Measurements from ENCODE around the gene ZFAND3. TPM values are rescaled to one million over a fixed set of nuclear protein-coding genes. Genes with fewer than 3 reads are reported as not detected.

ZFAND3 gene
- total and polyA plus RNA-seq, 10 of the 15 experiments (the other 5 are each of a cell fraction or from before 2014, with no cell fraction given): 0.90 to 34.4 (median 16.3) TPM

- TF ChIP-seq, protein P1, sequence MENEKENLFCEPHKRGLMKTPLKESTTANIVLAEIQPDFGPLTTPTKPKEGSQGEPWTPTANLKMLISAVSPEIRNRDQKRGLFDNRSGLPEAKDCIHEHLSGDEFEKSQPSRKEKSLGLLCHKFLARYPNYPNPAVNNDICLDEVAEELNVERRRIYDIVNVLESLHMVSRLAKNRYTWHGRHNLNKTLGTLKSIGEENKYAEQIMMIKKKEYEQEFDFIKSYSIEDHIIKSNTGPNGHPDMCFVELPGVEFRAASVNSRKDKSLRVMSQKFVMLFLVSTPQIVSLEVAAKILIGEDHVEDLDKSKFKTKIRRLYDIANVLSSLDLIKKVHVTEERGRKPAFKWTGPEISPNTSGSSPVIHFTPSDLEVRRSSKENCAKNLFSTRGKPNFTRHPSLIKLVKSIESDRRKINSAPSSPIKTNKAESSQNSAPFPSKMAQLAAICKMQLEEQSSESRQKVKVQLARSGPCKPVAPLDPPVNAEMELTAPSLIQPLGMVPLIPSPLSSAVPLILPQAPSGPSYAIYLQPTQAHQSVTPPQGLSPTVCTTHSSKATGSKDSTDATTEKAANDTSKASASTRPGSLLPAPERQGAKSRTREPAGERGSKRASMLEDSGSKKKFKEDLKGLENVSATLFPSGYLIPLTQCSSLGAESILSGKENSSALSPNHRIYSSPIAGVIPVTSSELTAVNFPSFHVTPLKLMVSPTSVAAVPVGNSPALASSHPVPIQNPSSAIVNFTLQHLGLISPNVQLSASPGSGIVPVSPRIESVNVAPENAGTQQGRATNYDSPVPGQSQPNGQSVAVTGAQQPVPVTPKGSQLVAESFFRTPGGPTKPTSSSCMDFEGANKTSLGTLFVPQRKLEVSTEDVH (IDR thresholded peaks at IDR 0.05; ENCODE audit: low read depth, partially characterized antibody): no peak
- TF ChIP-seq ZNF384 (IDR thresholded peaks at IDR 0.05; ENCODE audit: borderline replicate concordance, low read depth, low read length) (no peak), NRF1 (conservative IDR thresholded peaks at IDR 0.05; ENCODE audit: low read depth, low read length) (no peak), MTA3 (IDR thresholded peaks at IDR 0.05; ENCODE audit: borderline replicate concordance, low read length) (no peak), ZNF24 (IDR thresholded peaks at IDR 0.05) (no peak), TAF1 (IDR thresholded peaks at IDR 0.05; ENCODE audit: borderline replicate concordance, low read depth, low read length) (no peak), ESRRA (IDR thresholded peaks at IDR 0.05; ENCODE audit: low read length) (no peak), PAX8 (IDR thresholded peaks at IDR 0.05) (no peak)
Measured at GRCh38 chr6:37938909-37939308, 119.4 kb downstream of the ZFAND3 start (continued).

DNA sequence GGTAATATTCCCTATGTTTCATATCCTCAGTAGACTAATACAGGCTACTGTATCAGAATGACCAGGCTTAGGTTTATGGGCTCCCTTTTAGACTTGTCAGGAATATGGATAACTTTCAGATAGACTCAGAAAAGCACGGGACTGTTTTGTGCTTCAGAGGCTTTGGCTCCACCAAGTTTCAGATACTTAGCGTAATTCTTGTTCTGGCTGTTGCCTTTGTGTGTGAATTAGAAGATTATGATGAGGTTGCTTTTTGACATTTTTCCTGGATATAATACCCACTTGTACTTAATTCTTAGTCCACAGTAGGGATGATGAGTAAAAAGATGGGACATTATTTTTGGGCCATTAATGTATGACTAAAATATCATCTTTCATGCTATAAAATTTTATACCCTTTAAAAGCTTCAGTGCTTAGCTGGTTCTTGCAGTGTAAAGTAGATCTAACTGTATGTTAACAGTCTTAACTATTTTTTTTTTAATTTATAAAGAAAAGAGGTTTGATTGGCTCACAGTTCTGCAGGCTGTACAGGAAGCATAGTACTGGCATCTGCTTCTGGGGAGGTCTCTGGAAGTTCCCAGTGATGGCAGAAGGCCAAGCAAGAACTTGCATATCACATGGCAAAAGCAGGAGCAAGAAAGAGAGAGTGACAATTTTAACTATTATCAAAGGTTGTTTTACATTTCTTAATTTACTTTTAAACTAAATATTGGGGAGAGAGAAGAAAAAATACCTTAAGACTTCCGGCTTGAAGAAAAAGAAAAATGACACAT, 120.7 kb downstream of the ZFAND3 start:
- H3K27me3 ChIP-seq (replicated peaks in 1 of 2; ENCODE audit: control insufficient read depth in 2 of 2, insufficient read depth in 2 of 2, low read length in 1 of 2): no peaks in the 10 kb centered on the region
- CTCF ChIA-PET: interaction anchor here (1.4 to 2.4 kb wide), 3 partner anchors 9 to 41 kb away, joined by 3 to 7 read pairs (median 4); no protein-coding TSS in a partner anchor
- no peak overlapping the region for H3K4me2 ChIP-seq (ENCODE audit: control insufficient read depth, insufficient read depth)
- FAIRE-seq (no peak), DNase-seq (ENCODE audit: low read depth, low spot score) (no peak), ATAC-seq (no peak)
- H4K20me1 ChIP-seq (ENCODE audit: control insufficient read depth, insufficient read depth): no peaks in the 10 kb centered on the region
- H3K79me2 ChIP-seq (ENCODE audit: control insufficient read depth, insufficient read depth, low read length): peaks cover 22% of the 10 kb centered on the region
- in situ Hi-C loops (cut with MboI): no loop called here
- H2AFZ ChIP-seq (ENCODE audit: control insufficient read depth, low read depth, low read length): no peak overlapping the region
- H3K36me3 ChIP-seq (ENCODE audit: control insufficient read depth in 2 of 2, insufficient read depth in 2 of 2, low read length in 1 of 2): no peaks in the 10 kb centered on the region; a peak in 3 of 4 replicates
- H3K27ac ChIP-seq (ENCODE audit: control insufficient read depth, insufficient read depth): no peak overlapping the region
- H3K9me3 ChIP-seq (replicated peaks; ENCODE audit: control insufficient read depth, insufficient read depth, low read length): no peaks in the 10 kb centered on the region
- no peak overlapping the region for H3K9ac ChIP-seq (ENCODE audit: control insufficient read depth, insufficient read depth, low read length)
- peaks cover 24% of the 10 kb centered on the region for H3K4me1 ChIP-seq (ENCODE audit: control insufficient read depth, insufficient read depth, low read length)
- intact Hi-C loops (cut with micrococcal nuclease; ENCODE audit: unreplicated experiment): loop anchor here (5.0 kb wide), 1 partner anchor 118 kb away; no protein-coding TSS in a partner anchor
- H3K4me3 ChIP-seq: no peak overlapping the region
- RAD21 ChIA-PET (ENCODE audit: unreplicated experiment): interaction anchor here (1.4 to 1.5 kb wide), 2 partner anchors 66 to 119 kb away, joined by 3 to 4 read pairs; no protein-coding TSS in a partner anchor
- no TSS peak for BruUV-seq (replicated peaks)
- POLR2A ChIA-PET: interaction anchor here (0.5 to 0.8 kb wide), 2 partner anchors 12 to 38 kb away, joined by 4 read pairs; no protein-coding TSS in a partner anchor
- WGBS (ENCODE audit: insufficient coverage, insufficient replicate concordance, low lambda C conversion rate, missing lambda C conversion rate): 100% methylated on average over 3 of the region's 3 CpGs
- SMC1A ChIA-PET (ENCODE audit: uncharacterized antibody, unreplicated experiment): interaction anchor here (0.6 to 4.4 kb wide), 14 partner anchors 9 to 150 kb away, joined by 3 to 30 read pairs (median 4); no protein-coding TSS in a partner anchor
- TF ChIP-seq JUNB (IDR thresholded peaks at IDR 0.05) (no peak), CEBPZ (IDR thresholded peaks at IDR 0.05; ENCODE audit: low read depth, low read length) (no peak), BACH1 (IDR thresholded peaks at IDR 0.05; ENCODE audit: borderline replicate concordance) (no peak), KLF5 (IDR thresholded peaks at IDR 0.05; ENCODE audit: partially characterized antibody) (no peak), PKNOX1 (IDR thresholded peaks at IDR 0.05) (no peak), MYC (IDR thresholded peaks at IDR 0.05; ENCODE audit: insufficient read depth, insufficient read length, insufficient replicate concordance, low read length, severe bottlenecking) (no peak), YY1 (IDR thresholded peaks at IDR 0.05; ENCODE audit: low read depth, low read length) (no peak)
